Erythroblast (primary cell): ENCODE data around the gene EDIL3.

ENCODE experiments used
- GATA1 ChIP-seq: IDR thresholded peaks from 2 replicates; pipeline ENCODE4 v1.6.1; 2011; ENCODE audit warnings: low read depth, mild to moderate bottlenecking, control low read depth, low read length, moderate library complexity
- POLR2A ChIP-seq: IDR thresholded peaks from 2 replicates; pipeline ENCODE4 v1.6.1; 2011; ENCODE audit warnings: mild to moderate bottlenecking, low read length

DNA sequence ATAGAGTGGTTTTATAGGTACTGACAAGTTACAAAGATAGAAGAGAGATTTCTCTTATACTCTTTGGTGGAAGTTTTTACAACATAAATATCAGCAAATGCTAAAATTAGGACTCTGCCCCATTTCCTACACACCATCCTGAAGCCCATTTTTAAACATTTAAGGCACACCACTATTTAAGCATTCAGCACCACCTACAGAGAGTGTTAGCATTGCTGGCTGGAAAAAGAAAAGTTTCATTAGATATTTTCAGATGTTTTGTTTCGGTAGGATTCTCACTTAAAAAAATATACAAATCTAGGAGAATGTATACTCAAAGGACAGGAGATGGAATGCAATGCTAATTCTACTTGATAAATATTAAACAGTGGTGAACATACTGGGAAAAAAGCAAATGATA is 471.1 kb downstream of the EDIL3 start:
- TF ChIP-seq POLR2A (no peak), GATA1 (no peak)
